Measurements from ENCODE around the gene GPR3.
A peak's percentile ranks its signal among the peaks of the same experiment; 100 is the strongest.
"Not testable (repeated sequence)": the region's sequence is repeated elsewhere in the genome, so short reads cannot be mapped to it uniquely, and the experiment has no call there.

The GPR3 gene

GRCh38 chr1:27380224-27380623 is 12.2 kb upstream of the GPR3 start:
- DNase-seq: no peak

- DNase-seq: no peak
These were observed 11.4 kb upstream of the GPR3 start for GRCh38 chr1:27380766-27381733.

GRCh38 chr1:27381969-27382762 is 10.3 kb upstream of the GPR3 start:
- no peak for DNase-seq

- peak; percentile 61 for DNase-seq
These were observed 9.3 kb upstream of the GPR3 start, which contains the start of gene CD164L2 for GRCh38 chr1:27383039-27383605. TSS of gene CD164L2 (minus strand) at chr1:27383333. CDS start at chr1:27383239, 94 bp downstream.

GRCh38 chr1:27383661-27384060 is 8.8 kb upstream of the GPR3 start:
- DNase-seq: no peak

GRCh38 chr1:27384797-27385196 is 7.6 kb upstream of the GPR3 start:
- not testable (repeated sequence) for DNase-seq

GRCh38 chr1:27388337-27389005 is 4.0 kb upstream of the GPR3 start:
- DNase-seq: peak; percentile 78

GRCh38 chr1:27391511-27392095 is 819 bp upstream of the GPR3 start:
- peak; percentile 13 for DNase-seq

GRCh38 chr1:27392778-27393635 is 585 bp downstream of the GPR3 start:
- DNase-seq: no peak

- no peak for DNase-seq
These were observed 1.3 kb downstream of the GPR3 start for GRCh38 chr1:27393641-27394281.

GRCh38 chr1:27394282-27394658 is 1.8 kb downstream of the GPR3 start:
- DNase-seq: no peak

- DNase-seq: no peak
These were observed 2.5 kb downstream of the GPR3 start for GRCh38 chr1:27394925-27395324.

- DNase-seq: peak; percentile 80
These were observed 3.2 kb downstream of the GPR3 start for GRCh38 chr1:27395441-27396195.

- no peak for DNase-seq
These were observed 4.7 kb downstream of the GPR3 start for GRCh38 chr1:27397110-27397509.

- DNase-seq: no peak
These were observed 5.3 kb downstream of the GPR3 start for GRCh38 chr1:27397749-27398148.

GRCh38 chr1:27398405-27399149 is 6.2 kb downstream of the GPR3 start:
- no peak for DNase-seq

GRCh38 chr1:27399251-27400025 is 7.0 kb downstream of the GPR3 start:
- DNase-seq: no peak
